HCT116 (cell line): ENCODE data around the gene PPIL6. TPM values are rescaled to one million over a fixed set of nuclear protein-coding genes. Genes with fewer than 3 reads are reported as not detected.

Experiments used
- ATAC-seq: fragments of 200-7000 bp; cut with Tn5 transposase; 2 replicates; pipeline ENCODE4 v1.9.1; 2020; ENCODE audit warnings: mild to moderate bottlenecking, moderate library complexity
- BruUV-seq: library from RNA; stranded (reverse); fragments of 400-500 nt; replicated peaks from 2 replicates; lab custom pipeline; 2021; lab: Mats Ljungman, UMichigan
- CTCF ChIA-PET: fragments of 300-600 bp; sonication (Branson Sonifier 250); formaldehyde crosslinking; loops from one replicate; lab custom pipeline; 2021; ENCODE audit warnings: antibody characterized with exemption; lab: Charles Lee
- POLR2A ChIA-PET: fragments of 300-600, 350-600 bp; sonication (Branson Sonifier 250); formaldehyde crosslinking; loops from one replicate; lab custom pipeline; 2021; ENCODE audit warnings: antibody characterized with exemption; lab: Charles Lee
- RAD21 ChIA-PET, 2 experiments: fragments of 300-600 bp; sonication (Branson Sonifier 250); formaldehyde crosslinking; loops; one replicate each; lab custom pipeline; 2023; ENCODE audit warnings: low total read pairs in 2 of 2; ENCODE audit not compliant: uncharacterized antibody in 2 of 2, unreplicated experiment in 2 of 2, low non-redundant PET in 1 of 2; lab: Charles Lee
- DNase-seq: peaks from one replicate; pipeline ENCODE4 v3.0.0-alpha.2; 2010; ENCODE audit warnings: low read depth, low spot score
- H2AFZ ChIP-seq: fragments of 200-600 bp; shearing (Covaris generic), sonication (generic); 2 replicates; pipeline ENCODE4 v1.6.1; 2017; ENCODE audit warnings: low read depth, mixed run types, mixed read lengths, antibody characterized with exemption, low read length; ENCODE audit not compliant: poor library complexity, severe bottlenecking
- H3K27ac ChIP-seq: 2 replicates; pipeline ENCODE4 v1.5.1; 2012; ENCODE audit warnings: low read depth, low read length
- H3K27me3 ChIP-seq: fragments of 200-600 bp; sonication (generic); 2 replicates; pipeline ENCODE4 v1.6.1; 2016; ENCODE audit warnings: mixed run types, low read length, mixed read lengths; ENCODE audit not compliant: insufficient read depth
- H3K36me3 ChIP-seq, 2 experiments: fragments of 200-500 bp in 1 of 2; fragments of 200-600 bp in 1 of 2; sonication (Bioruptor generic) in 1 of 2; sonication (generic) in 1 of 2; 2 replicates each; pipeline versions ENCODE4 v1.5.1 to v1.6.1; 2014 to 2016; ENCODE audit warnings: low read length in 2 of 2, inconsistent platforms in 1 of 2, mixed read lengths in 1 of 2, mixed run types in 1 of 2; ENCODE audit not compliant: insufficient read depth in 2 of 2, control insufficient read depth in 1 of 2
- H3K4me1 ChIP-seq, 2 experiments: fragments of 200-600 bp in 1 of 2; sonication (generic) in 1 of 2; 2 replicates each; pipeline versions ENCODE4 v1.5.1 to v1.6.1; 2012 to 2017; ENCODE audit warnings: low read length in 2 of 2, inconsistent platforms in 1 of 2, mild to moderate bottlenecking in 1 of 2, mixed read lengths in 1 of 2, mixed run types in 1 of 2, moderate library complexity in 1 of 2; ENCODE audit not compliant: insufficient read depth in 2 of 2, control insufficient read depth in 1 of 2
- H3K4me2 ChIP-seq: fragments of 200-600 bp; sonication (generic); 2 replicates; pipeline ENCODE4 v1.6.1; 2017; ENCODE audit warnings: mixed run types, low read length, mixed read lengths
- H3K4me3 ChIP-seq, 2 experiments: fragments of 200-600 bp in 1 of 2; sonication (generic) in 1 of 2; replicated peaks in 1 of 2; 2 replicates each; pipeline ENCODE4 v1.5.1; 2011 to 2016; ENCODE audit warnings: low read length in 2 of 2, control low read depth in 1 of 2, low read depth in 1 of 2, mild to moderate bottlenecking in 1 of 2, mixed read lengths in 1 of 2, mixed run types in 1 of 2
- H3K79me2 ChIP-seq: fragments of 200-600 bp; sonication (generic); 2 replicates; pipeline ENCODE4 v1.6.1; 2017; ENCODE audit warnings: mild to moderate bottlenecking, mixed run types, low read length, moderate library complexity, mixed read lengths; ENCODE audit not compliant: insufficient read depth
- H3K9ac ChIP-seq: fragments of 200-600 bp; sonication (generic); 2 replicates; pipeline ENCODE4 v1.6.1; 2016; ENCODE audit warnings: low read length, mixed read lengths
- H3K9me2 ChIP-seq: fragments of 200-600 bp; sonication (generic), shearing (Covaris generic); 2 replicates; pipeline ENCODE4 v1.6.1; 2017; ENCODE audit warnings: mixed run types, mild to moderate bottlenecking, moderate library complexity; ENCODE audit not compliant: insufficient read depth
- H3K9me3 ChIP-seq, 2 experiments: fragments of 200-500 bp in 1 of 2; fragments of 200-600 bp in 1 of 2; sonication (Bioruptor generic) in 1 of 2; sonication (generic) in 1 of 2; 2 replicates each; pipeline ENCODE4 v1.6.1; 2014 to 2017; ENCODE audit warnings: low read length in 2 of 2, mixed read lengths in 2 of 2, inconsistent platforms in 1 of 2, low read depth in 1 of 2, mild to moderate bottlenecking in 1 of 2, mixed run types in 1 of 2, moderate library complexity in 1 of 2; ENCODE audit not compliant: control insufficient read depth in 1 of 2, insufficient read depth in 1 of 2
- H4K20me1 ChIP-seq: fragments of 200-600 bp; sonication (generic), shearing (Covaris generic); 2 replicates; pipeline ENCODE4 v1.6.1; 2017; ENCODE audit warnings: mixed run types, mild to moderate bottlenecking, moderate library complexity; ENCODE audit not compliant: insufficient read depth
- ELF1 ChIP-seq: IDR thresholded peaks from 2 replicates; pipeline ENCODE4 v1.6.1; 2012; ENCODE audit warnings: low read depth, borderline replicate concordance
- EZH2 ChIP-seq: fragments of 200-600 bp; sonication (generic); IDR thresholded peaks from 2 replicates; pipeline ENCODE4 v1.6.1; 2017; ENCODE audit warnings: antibody characterized with exemption, mixed run types
- JUND ChIP-seq: IDR thresholded peaks from 2 replicates; pipeline ENCODE4 v1.6.1; 2012
- POLR2AphosphoS5 ChIP-seq: IDR thresholded peaks from 2 replicates; pipeline ENCODE4 v1.6.1; 2011; ENCODE audit warnings: mild to moderate bottlenecking, low read depth, low read length, moderate library complexity
- YY1 ChIP-seq: IDR thresholded peaks from 2 replicates; pipeline ENCODE4 v1.6.1; 2011; ENCODE audit warnings: low read length, low read depth, moderate library complexity, mild to moderate bottlenecking; ENCODE audit not compliant: insufficient replicate concordance; ENCODE audit errors: extremely low read depth
- intact Hi-C: fragments of 100-400 bp; cut with micrococcal nuclease; formaldehyde crosslinking; loops from 2 replicates; pipeline ENCODE4 v1.10.0; 2022
- total RNA-seq: library from RNA; stranded (reverse); gene quantifications from one replicate; pipeline ENCODE4 v1.2.1, GENCODE V29; 2021; ENCODE audit not compliant: unreplicated experiment
- TF ChIP-seq, protein P1 (sequence below), 3 experiments: fragments of 200-600 bp in 1 of 3; sonication (generic) in 1 of 3; IDR thresholded peaks in 2 of 3; conservative IDR thresholded peaks in 1 of 3; 2 replicates each; pipeline ENCODE4 v1.5.1; 2012 to 2017; ENCODE audit warnings: low read depth in 2 of 3, low read length in 2 of 3, antibody characterized with exemption in 1 of 3, borderline replicate concordance in 1 of 3, control low read depth in 1 of 3, mild to moderate bottlenecking in 1 of 3, mixed read lengths in 1 of 3, mixed run types in 1 of 3, moderate library complexity in 1 of 3; ENCODE audit not compliant: insufficient read depth in 1 of 3
- TF ChIP-seq, protein P2 (sequence below): IDR thresholded peaks from 2 replicates; pipeline ENCODE4 v1.6.1; 2012

Gene PPIL6
- total RNA-seq, 1 experiment from 2014 or later = 3.3 TPM

DNA sequence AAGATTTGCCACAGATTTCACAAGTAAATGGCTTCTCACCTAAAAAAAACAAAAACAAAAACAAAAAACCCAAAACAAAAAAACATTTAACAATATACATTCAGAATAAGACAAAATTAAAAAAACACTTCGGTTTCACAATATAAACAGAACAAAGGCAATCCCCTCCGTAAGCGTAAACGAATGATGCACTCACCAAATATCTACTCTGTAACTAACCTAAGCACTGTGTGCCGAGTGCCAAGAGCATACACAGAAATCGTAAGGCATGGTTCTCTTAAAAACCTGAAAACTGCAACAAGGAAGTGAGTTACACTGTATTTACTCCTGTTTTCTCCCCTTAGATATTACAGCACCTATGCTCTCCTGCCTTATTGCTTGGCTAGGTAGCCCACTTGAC is 27.3 kb upstream of the PPIL6 start (continued):
- TF ChIP-seq ELF1 = no peak

DNA sequence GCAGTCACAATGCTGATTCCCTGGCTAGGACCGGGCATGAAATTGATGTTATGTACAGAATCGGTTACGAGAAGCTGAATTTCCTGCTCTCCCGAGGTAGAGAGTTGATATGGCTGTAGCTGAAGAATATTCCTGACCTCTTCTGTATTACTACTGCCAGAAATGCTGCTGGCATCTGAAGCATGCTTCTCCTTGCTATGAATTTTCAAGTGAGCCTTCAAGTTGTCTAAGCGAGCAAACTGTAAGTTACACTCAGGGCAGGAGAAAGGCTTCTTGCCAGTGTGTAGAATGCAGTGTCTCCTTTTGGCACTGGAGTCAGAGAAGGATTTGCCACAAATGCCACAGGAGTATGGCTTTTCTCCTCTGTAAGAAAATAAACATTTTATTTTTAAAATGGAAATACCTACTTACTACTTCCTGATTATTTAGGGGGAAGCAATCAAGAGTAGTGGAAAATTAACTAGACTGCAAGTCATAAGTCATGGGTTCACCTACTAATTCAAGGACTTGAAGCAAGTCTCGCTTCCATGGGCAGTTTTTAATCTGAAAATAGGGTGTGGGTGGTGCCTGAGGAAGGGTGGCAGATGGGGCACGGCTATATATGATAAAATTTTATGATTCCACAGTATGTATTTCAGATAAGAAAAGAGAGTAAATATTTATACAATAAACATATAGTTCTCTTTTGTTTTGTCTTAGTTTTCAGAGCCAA is 25.9 kb upstream of the PPIL6 start:
- H3K9me2 ChIP-seq = no peaks in the 10 kb centered on the region
- peaks cover 43% of the 10 kb centered on the region for H3K79me2 ChIP-seq
- no peak overlapping the region for H3K27ac ChIP-seq
- H3K27me3 ChIP-seq = no peaks in the 10 kb centered on the region
- H4K20me1 ChIP-seq = peaks cover 6% of the 10 kb centered on the region; the same call in 1 of the 2 replicates
- DNase-seq (no peak), ATAC-seq (no peak)
- H3K4me1 ChIP-seq = no peaks in the 10 kb centered on the region
- no peak overlapping the region for H3K9ac ChIP-seq
- intact Hi-C loops = no loop called here
- H3K4me2 ChIP-seq = no peak overlapping the region
- peaks cover 50 to 66% of the 10 kb centered on the region in 2 experiments; a peak in 3 of 4 replicates for H3K36me3 ChIP-seq
- H2AFZ ChIP-seq = no peak overlapping the region
- ChIA-PET POLR2A (no interaction called here), CTCF (no interaction called here), RAD21 (no interaction called here)
- no TSS peak for BruUV-seq
- H3K4me3 ChIP-seq = no peak overlapping the region
- H3K9me3 ChIP-seq = no peaks in the 10 kb centered on the region
- TF ChIP-seq, protein P1, sequence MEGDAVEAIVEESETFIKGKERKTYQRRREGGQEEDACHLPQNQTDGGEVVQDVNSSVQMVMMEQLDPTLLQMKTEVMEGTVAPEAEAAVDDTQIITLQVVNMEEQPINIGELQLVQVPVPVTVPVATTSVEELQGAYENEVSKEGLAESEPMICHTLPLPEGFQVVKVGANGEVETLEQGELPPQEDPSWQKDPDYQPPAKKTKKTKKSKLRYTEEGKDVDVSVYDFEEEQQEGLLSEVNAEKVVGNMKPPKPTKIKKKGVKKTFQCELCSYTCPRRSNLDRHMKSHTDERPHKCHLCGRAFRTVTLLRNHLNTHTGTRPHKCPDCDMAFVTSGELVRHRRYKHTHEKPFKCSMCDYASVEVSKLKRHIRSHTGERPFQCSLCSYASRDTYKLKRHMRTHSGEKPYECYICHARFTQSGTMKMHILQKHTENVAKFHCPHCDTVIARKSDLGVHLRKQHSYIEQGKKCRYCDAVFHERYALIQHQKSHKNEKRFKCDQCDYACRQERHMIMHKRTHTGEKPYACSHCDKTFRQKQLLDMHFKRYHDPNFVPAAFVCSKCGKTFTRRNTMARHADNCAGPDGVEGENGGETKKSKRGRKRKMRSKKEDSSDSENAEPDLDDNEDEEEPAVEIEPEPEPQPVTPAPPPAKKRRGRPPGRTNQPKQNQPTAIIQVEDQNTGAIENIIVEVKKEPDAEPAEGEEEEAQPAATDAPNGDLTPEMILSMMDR (IDR thresholded peaks at IDR 0.05 in 2 of 3, conservative IDR thresholded peaks at IDR 0.05 in 1 of 3; ENCODE audit: borderline replicate concordance in 1 of 3, insufficient read depth in 1 of 3, low read depth in 2 of 3, low read length in 2 of 3) = no peak

DNA sequence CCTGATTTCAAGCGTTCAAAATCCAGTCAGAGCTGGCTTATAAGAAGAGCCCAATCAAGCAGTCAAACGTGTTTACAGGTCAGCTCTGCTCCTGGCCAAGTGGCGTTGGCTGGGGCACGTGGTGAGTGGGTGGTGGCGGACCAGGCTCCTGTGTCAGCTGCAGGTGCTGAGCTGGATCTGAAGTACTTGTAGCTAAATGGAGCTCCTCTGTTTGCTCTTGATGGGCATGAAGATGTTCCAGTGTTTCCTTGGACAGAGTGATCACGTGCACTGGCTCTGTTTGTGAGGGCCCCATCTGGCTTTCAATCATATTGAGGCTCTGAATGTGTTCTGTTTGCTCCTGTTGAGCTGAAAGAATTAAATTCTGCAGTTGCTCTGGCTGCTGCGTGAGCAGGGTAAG is 25.3 kb upstream of the PPIL6 start:
- no peak overlapping the region for H3K27ac ChIP-seq
- no peaks in the 10 kb centered on the region for H3K27me3 ChIP-seq
- ChIA-PET CTCF (no interaction called here), POLR2A (no interaction called here), RAD21 (no interaction called here)
- no peaks in the 10 kb centered on the region for H3K4me1 ChIP-seq
- no peaks in the 10 kb centered on the region for H3K9me3 ChIP-seq
- H3K4me2 ChIP-seq = no peak overlapping the region
- no peak overlapping the region for H2AFZ ChIP-seq
- ATAC-seq (no peak), DNase-seq (no peak)
- peaks cover 6% of the 10 kb centered on the region; the same call in 1 of the 2 replicates for H4K20me1 ChIP-seq
- peaks cover 43% of the 10 kb centered on the region for H3K79me2 ChIP-seq
- no peak overlapping the region for H3K9ac ChIP-seq
- H3K36me3 ChIP-seq = peaks cover 45 to 61% of the 10 kb centered on the region in 2 experiments; a peak in 3 of 4 replicates
- intact Hi-C loops = no loop called here
- no peak overlapping the region for H3K4me3 ChIP-seq
- no TSS peak for BruUV-seq
- H3K9me2 ChIP-seq = no peaks in the 10 kb centered on the region
- no peak for TF ChIP-seq YY1
- TF ChIP-seq, protein P1 (IDR thresholded peaks at IDR 0.05 in 2 of 3, conservative IDR thresholded peaks at IDR 0.05 in 1 of 3; ENCODE audit: borderline replicate concordance in 1 of 3, insufficient read depth in 1 of 3, low read depth in 2 of 3, low read length in 2 of 3) = no peak
- TF ChIP-seq EZH2 = no peak
- TF ChIP-seq, protein P2, sequence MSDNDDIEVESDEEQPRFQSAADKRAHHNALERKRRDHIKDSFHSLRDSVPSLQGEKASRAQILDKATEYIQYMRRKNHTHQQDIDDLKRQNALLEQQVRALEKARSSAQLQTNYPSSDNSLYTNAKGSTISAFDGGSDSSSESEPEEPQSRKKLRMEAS = no peak
- TF ChIP-seq JUND = no peak
- no peak for TF ChIP-seq POLR2AphosphoS5
